Smooth muscle cell (in vitro differentiated cells): Measurements from ENCODE around the gene PADI3. TPM values are rescaled to one million over a fixed set of nuclear protein-coding genes. Genes with fewer than 3 reads are reported as not detected.

Experiments
- DNase-seq: peaks from one replicate; lab custom pipeline; 2025; ENCODE audit not compliant: unreplicated experiment; lab: John Stamatoyannopoulos, UW
- H2AFZ ChIP-seq: fragments of 200-600 bp; sonication (generic); 2 replicates; pipeline ENCODE4 v1.6.0; 2016; ENCODE audit warnings: antibody characterized with exemption, low read depth, mild to moderate bottlenecking
- H3F3A ChIP-seq: fragments of 200-600 bp; sonication (generic); 2 replicates; pipeline ENCODE4 v1.6.0; 2017; ENCODE audit warnings: antibody characterized with exemption, low read depth
- H3K27ac ChIP-seq: fragments of 200-600 bp; sonication (generic); 2 replicates; pipeline ENCODE4 v1.5.1; 2016; ENCODE audit warnings: low read depth, mild to moderate bottlenecking
- H3K27me3 ChIP-seq: fragments of 200-600 bp; sonication (generic); 2 replicates; pipeline ENCODE4 v1.6.1; 2016; ENCODE audit warnings: low read depth, mild to moderate bottlenecking
- H3K36me3 ChIP-seq: fragments of 200-600 bp; sonication (generic); 2 replicates; pipeline ENCODE4 v1.5.1; 2016; ENCODE audit warnings: low read depth
- H3K4me1 ChIP-seq: fragments of 200-600 bp; sonication (generic); 2 replicates; pipeline ENCODE4 v1.5.1; 2016; ENCODE audit warnings: low read depth
- H3K4me2 ChIP-seq: fragments of 200-600 bp; sonication (generic); 2 replicates; pipeline ENCODE4 v1.6.0; 2016; ENCODE audit warnings: mild to moderate bottlenecking
- H3K4me3 ChIP-seq: fragments of 200-600 bp; sonication (generic); 2 replicates; pipeline ENCODE4 v1.5.1; 2016; ENCODE audit warnings: mild to moderate bottlenecking
- H3K79me2 ChIP-seq: fragments of 200-600 bp; sonication (generic); 2 replicates; pipeline ENCODE4 v1.6.0; 2016; ENCODE audit warnings: low read depth, mild to moderate bottlenecking
- H3K9ac ChIP-seq: fragments of 200-600 bp; sonication (generic); 2 replicates; pipeline ENCODE4 v1.6.0; 2016; ENCODE audit warnings: low read depth
- H3K9me3 ChIP-seq: fragments of 200-600 bp; sonication (generic); replicated peaks from 2 replicates; pipeline ENCODE4 v1.5.1; 2016; ENCODE audit warnings: low read depth
- H4K20me1 ChIP-seq: fragments of 200-600 bp; sonication (generic); 2 replicates; pipeline ENCODE4 v1.6.0; 2016; ENCODE audit warnings: low read depth
- WGBS: methylation state at CpG from one replicate; pipeline ENCODE4 v1.1.7; 2016; ENCODE audit warnings: low lambda C conversion rate; 5-methylcytosine and 5-hydroxymethylcytosine counted together
- polyA plus RNA-seq: library from polyadenylated mRNA; unstranded; fragments of >200 nt; fragmentation: Nextera tagmentation; extraction: Ambion mirVana; gene quantifications from 2 replicates; pipeline ENCODE4 v1.2.1, GENCODE V29; 2016
- total RNA-seq: library from RNA; depleted of rRNA; stranded (reverse); fragments of >200 nt; gene quantifications from 2 replicates; pipeline ENCODE4 v1.2.3, GENCODE V29; 2014
- TF ChIP-seq, protein P1 (sequence below): fragments of 200-600 bp; sonication (generic); IDR thresholded peaks from 2 replicates; pipeline ENCODE4 v1.5.1; 2017; ENCODE audit warnings: borderline replicate concordance, mild to moderate bottlenecking, antibody characterized with exemption; ENCODE audit not compliant: insufficient read depth, poor library complexity, severe bottlenecking

PADI3 gene
- total and polyA plus RNA-seq, 2 experiments from 2014 or later = not detected

GRCh38 chr1:17235135-17235885, 13.6 kb upstream of the PADI3 start:
- no peak for DNase-seq
- Histone ChIP-seq H3K4me2 (no peak overlapping the region), H3K27me3 (no peaks in the 10 kb centered on the region), H2AFZ (no peak overlapping the region), H3F3A (peaks cover 8% of the 10 kb centered on the region), H3K9me3 (no peaks in the 10 kb centered on the region), H3K27ac (no peak overlapping the region), H3K9ac (no peak overlapping the region), H3K79me2 (no peaks in the 10 kb centered on the region), H4K20me1 (no peaks in the 10 kb centered on the region), H3K4me3 (no peak overlapping the region), H3K36me3 (no peaks in the 10 kb centered on the region), H3K4me1 (peaks cover 2% of the 10 kb centered on the region)
- TF ChIP-seq, protein P1, sequence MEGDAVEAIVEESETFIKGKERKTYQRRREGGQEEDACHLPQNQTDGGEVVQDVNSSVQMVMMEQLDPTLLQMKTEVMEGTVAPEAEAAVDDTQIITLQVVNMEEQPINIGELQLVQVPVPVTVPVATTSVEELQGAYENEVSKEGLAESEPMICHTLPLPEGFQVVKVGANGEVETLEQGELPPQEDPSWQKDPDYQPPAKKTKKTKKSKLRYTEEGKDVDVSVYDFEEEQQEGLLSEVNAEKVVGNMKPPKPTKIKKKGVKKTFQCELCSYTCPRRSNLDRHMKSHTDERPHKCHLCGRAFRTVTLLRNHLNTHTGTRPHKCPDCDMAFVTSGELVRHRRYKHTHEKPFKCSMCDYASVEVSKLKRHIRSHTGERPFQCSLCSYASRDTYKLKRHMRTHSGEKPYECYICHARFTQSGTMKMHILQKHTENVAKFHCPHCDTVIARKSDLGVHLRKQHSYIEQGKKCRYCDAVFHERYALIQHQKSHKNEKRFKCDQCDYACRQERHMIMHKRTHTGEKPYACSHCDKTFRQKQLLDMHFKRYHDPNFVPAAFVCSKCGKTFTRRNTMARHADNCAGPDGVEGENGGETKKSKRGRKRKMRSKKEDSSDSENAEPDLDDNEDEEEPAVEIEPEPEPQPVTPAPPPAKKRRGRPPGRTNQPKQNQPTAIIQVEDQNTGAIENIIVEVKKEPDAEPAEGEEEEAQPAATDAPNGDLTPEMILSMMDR = no peak
- 94% methylated on average over 9 of the region's 9 CpGs for WGBS

DNA sequence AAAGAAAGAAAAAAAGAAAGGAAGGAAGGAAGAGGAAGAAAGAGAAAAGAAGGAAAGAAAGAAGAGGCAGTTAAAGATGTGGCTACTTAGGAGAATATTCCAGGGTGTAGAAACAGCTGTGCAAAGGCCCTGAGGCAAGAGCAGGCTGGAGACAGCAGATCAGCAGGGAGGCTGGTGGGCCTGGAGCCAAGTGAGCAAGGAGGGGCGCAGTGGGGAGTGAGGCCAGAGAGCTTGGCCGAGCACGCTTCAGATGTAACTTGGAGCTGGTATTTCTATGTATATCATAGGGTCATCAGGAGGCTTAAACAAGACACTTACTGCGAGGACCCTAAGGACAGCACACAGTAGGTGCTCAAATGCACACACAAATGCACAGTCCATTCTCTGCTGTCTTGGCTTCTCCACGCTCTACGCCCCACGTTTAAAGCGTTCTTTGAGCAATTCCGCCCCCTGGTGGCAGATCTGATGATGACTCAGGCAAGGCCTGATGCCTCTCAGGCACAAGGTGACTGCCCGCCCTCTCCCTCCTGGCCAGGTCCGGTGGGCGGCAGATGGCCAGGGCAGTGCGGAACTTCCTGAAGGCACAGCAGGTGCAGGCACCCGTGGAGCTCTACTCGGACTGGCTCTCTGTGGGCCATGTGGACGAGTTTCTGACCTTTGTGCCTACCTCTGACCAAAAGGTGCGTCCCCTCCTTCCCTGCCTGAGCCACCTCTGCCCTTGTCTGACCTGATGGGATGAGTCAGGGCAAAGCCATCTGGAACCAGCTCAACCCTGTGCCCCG, 11.9 kb upstream of the PADI3 start:
- TF ChIP-seq, protein P1 = peak; percentile 73
- H2AFZ ChIP-seq = no peak overlapping the region
- H3K4me3 ChIP-seq = no peak overlapping the region
- no peak overlapping the region for H3K4me2 ChIP-seq
- 21% methylated on average over 18 of the region's 18 CpGs for WGBS
- no peaks in the 10 kb centered on the region for H3K27me3 ChIP-seq
- DNase-seq = peak; percentile 48
- H3K4me1 ChIP-seq = peaks cover 2% of the 10 kb centered on the region
- H3K9me3 ChIP-seq = no peaks in the 10 kb centered on the region
- H4K20me1 ChIP-seq = no peaks in the 10 kb centered on the region
- no peak overlapping the region for H3K9ac ChIP-seq
- peaks cover 8% of the 10 kb centered on the region for H3F3A ChIP-seq
- no peaks in the 10 kb centered on the region for H3K79me2 ChIP-seq
- H3K36me3 ChIP-seq = no peaks in the 10 kb centered on the region
- H3K27ac ChIP-seq = no peak overlapping the region

GRCh38 chr1:17237561-17237903, 11.4 kb upstream of the PADI3 start:
- H3K79me2 ChIP-seq = no peaks in the 10 kb centered on the region
- H3K9ac ChIP-seq = no peak overlapping the region
- H3K36me3 ChIP-seq = no peaks in the 10 kb centered on the region
- TF ChIP-seq, protein P1 = no peak
- no peak for DNase-seq
- no peak overlapping the region for H2AFZ ChIP-seq
- H3K4me2 ChIP-seq = no peak overlapping the region
- no peaks in the 10 kb centered on the region for H3K27me3 ChIP-seq
- peaks cover 5% of the 10 kb centered on the region for H3F3A ChIP-seq
- peaks cover 2% of the 10 kb centered on the region for H3K4me1 ChIP-seq
- no peaks in the 10 kb centered on the region for H3K9me3 ChIP-seq
- H3K4me3 ChIP-seq = no peak overlapping the region
- WGBS = 78% methylated on average over 4 of the region's 4 CpGs
- H3K27ac ChIP-seq = no peak overlapping the region
- H4K20me1 ChIP-seq = no peaks in the 10 kb centered on the region
